HG03095 (cell line): ENCODE measurements around the gene PDE3B.
"Not testable (repeated sequence)": the region's sequence is repeated elsewhere in the genome, so short reads cannot be mapped to it uniquely, and the experiment has no call there.

ENCODE experiments used
- ATAC-seq: cut with Tn5 transposase; IDR thresholded peaks from one replicate; pipeline ENCODE4 v1.9.1; 2021; ENCODE audit warnings: moderate library complexity; ENCODE audit not compliant: unreplicated experiment

The PDE3B gene

GRCh38 chr11:14789879-14790484 lies 146.4 kb downstream of the PDE3B start:
- no peak for ATAC-seq

GRCh38 chr11:14793546-14793945 lies 149.9 kb downstream of the PDE3B start:
- ATAC-seq = no peak

GRCh38 chr11:14796028-14796427 lies 152.4 kb downstream of the PDE3B start:
- not testable (repeated sequence) for ATAC-seq

GRCh38 chr11:14803846-14804245 lies 160.2 kb downstream of the PDE3B start:
- no peak for ATAC-seq

- no peak for ATAC-seq
Observed at GRCh38 chr11:14809466-14809865, 165.9 kb downstream of the PDE3B start.

- no peak for ATAC-seq
Observed at GRCh38 chr11:14812757-14813156, 169.2 kb downstream of the PDE3B start.

GRCh38 chr11:14813516-14813915 lies 169.9 kb downstream of the PDE3B start:
- ATAC-seq = no peak

GRCh38 chr11:14818779-14819178 lies 175.2 kb downstream of the PDE3B start:
- ATAC-seq = no peak

GRCh38 chr11:14819596-14819995 lies 176.0 kb downstream of the PDE3B start:
- ATAC-seq = no peak

GRCh38 chr11:14821031-14821430 lies 177.4 kb downstream of the PDE3B start:
- ATAC-seq = no peak

- ATAC-seq = no peak
Observed at GRCh38 chr11:14826600-14826999, 183.0 kb downstream of the PDE3B start.

- ATAC-seq = no peak
Observed at GRCh38 chr11:14835496-14836492, 192.2 kb downstream of the PDE3B start.

GRCh38 chr11:14842002-14842401 lies 198.4 kb downstream of the PDE3B start:
- ATAC-seq = no peak

GRCh38 chr11:14852571-14853177 lies 209.1 kb downstream of the PDE3B start:
- no peak for ATAC-seq

GRCh38 chr11:14854057-14854456 lies 210.5 kb downstream of the PDE3B start:
- no peak for ATAC-seq

GRCh38 chr11:14855890-14856289 lies 212.3 kb downstream of the PDE3B start:
- ATAC-seq = no peak

GRCh38 chr11:14857621-14858020 lies 214.0 kb downstream of the PDE3B start:
- ATAC-seq = no peak

GRCh38 chr11:14858404-14858803 lies 214.8 kb downstream of the PDE3B start:
- ATAC-seq = no peak

GRCh38 chr11:14860511-14860910 lies 216.9 kb downstream of the PDE3B start:
- no peak for ATAC-seq

- no peak for ATAC-seq
Observed at GRCh38 chr11:14861680-14862079, 218.1 kb downstream of the PDE3B start.

GRCh38 chr11:14863775-14864174 lies 220.2 kb downstream of the PDE3B start:
- ATAC-seq = not testable (repeated sequence)

- ATAC-seq = no peak
Observed at GRCh38 chr11:14872032-14872431, 228.4 kb downstream of the PDE3B start.
